GM23248 (cell line): ENCODE data around the gene TMEM204.

Experiments
- EZH2 ChIP-seq: fragments of 200-600 bp; sonication (generic); IDR thresholded peaks from 2 replicates; pipeline ENCODE4 v1.6.1; 2018; ENCODE audit warnings: antibody characterized with exemption, mild to moderate bottlenecking; ENCODE audit not compliant: insufficient read depth, poor library complexity, severe bottlenecking
- EZH2phosphoT487 ChIP-seq: fragments of 200-600 bp; sonication (generic); IDR thresholded peaks from 2 replicates; pipeline ENCODE4 v1.6.1; 2018; ENCODE audit warnings: antibody characterized with exemption, moderate library complexity, mild to moderate bottlenecking, low read depth; ENCODE audit not compliant: insufficient read depth

GRCh38 chr16:1485847-1486496 is 47.5 kb upstream of the TMEM204 start:
- no peak for TF ChIP-seq EZH2
- no peak for TF ChIP-seq EZH2phosphoT487
